ENCODE data around the gene MILR1. TPM values are rescaled to one million over a fixed set of nuclear protein-coding genes. Genes with fewer than 3 reads are reported as not detected.

Gene MILR1
- total and polyA plus RNA-seq, 2 donors (not counting 3 experiments of a cell fraction or from before 2014, with no cell fraction given), result 1.2 to 17.8 TPM

GRCh38 chr17:64411999-64412771 is 36.7 kb upstream of the MILR1 start:
- Histone ChIP-seq H3K9me1 (replicated peaks; ENCODE audit: control insufficient read depth, extremely low read depth, insufficient read depth, low read length) (no peaks in the 10 kb centered on the region), H3K79me2 (ENCODE audit: control insufficient read depth, insufficient read depth, low read length) (no peaks in the 10 kb centered on the region), H3K4me3 (replicated peaks in 1 of 3; ENCODE audit: insufficient read depth in 1 of 3, low read depth in 1 of 3, low read length in 3 of 3) (no peak overlapping the region), H3K36me3 (ENCODE audit: control insufficient read depth in 2 of 2, extremely low read depth in 1 of 2, insufficient read depth in 2 of 2, low read length in 2 of 2) (no peaks in the 10 kb centered on the region), H4K20me1 (replicated peaks; ENCODE audit: control insufficient read depth, extremely low read depth, insufficient read depth, low read length) (no peaks in the 10 kb centered on the region), H3K27me3 (ENCODE audit: control insufficient read depth in 2 of 2, insufficient read depth in 2 of 2, low read length in 2 of 2) (no peaks in the 10 kb centered on the region), H3K9me3 (replicated peaks; ENCODE audit: control insufficient read depth, insufficient read depth, low read length) (no peaks in the 10 kb centered on the region), H2AFZ (ENCODE audit: low read depth, low read length) (no peak overlapping the region), H3K4me2 (ENCODE audit: insufficient read depth, low read length) (peak overlapping the region; percentile 6), H3K9ac (replicated peaks; ENCODE audit: extremely low read depth, insufficient read depth, low read length) (peak overlapping the region; percentile 66), H3K4me1 (ENCODE audit: control insufficient read depth, extremely low read depth, insufficient read depth, low read length) (peaks cover 45% of the 10 kb centered on the region), H3K27ac (ENCODE audit: insufficient read depth, low read depth, low read length) (peak overlapping the region; percentile 86)
- POLR2A ChIA-PET, result interaction anchor here (0.6 to 2.3 kb wide), 9 partner anchors 21 to 267 kb away, joined by 3 to 17 read pairs (median 4); partner anchors contain the start of gene PECAM1
- TF ChIP-seq MYC (IDR thresholded peaks at IDR 0.05; ENCODE audit: low read depth, low read length) (no peak), CTCF (IDR thresholded peaks at IDR 0.05; ENCODE audit: extremely low read depth in 1 of 2, insufficient read depth in 1 of 2, low read depth in 1 of 2, low read length in 2 of 2) (no peak), POLR2AphosphoS5 (IDR thresholded peaks at IDR 0.05; ENCODE audit: insufficient read depth, low read depth, low read length) (peak; percentile 90), JUN (IDR thresholded peaks at IDR 0.05; ENCODE audit: borderline replicate concordance, insufficient read depth, insufficient read length, low read depth) (peak; percentile 72), FOS (IDR thresholded peaks at IDR 0.05; ENCODE audit: borderline replicate concordance, insufficient read depth, low read length) (peak; percentile 75), EZH2 (IDR thresholded peaks at IDR 0.05; ENCODE audit: borderline replicate concordance, low read depth, low read length, severe bottlenecking) (no peak), GATA2 (IDR thresholded peaks at IDR 0.05; ENCODE audit: insufficient read depth, insufficient read length, low read depth, low read length) (peak; percentile 59), POLR2A (IDR thresholded peaks at IDR 0.05; ENCODE audit: low read depth, low read length) (peak; percentile 52), MAX (IDR thresholded peaks at IDR 0.05; ENCODE audit: insufficient read depth, insufficient read length) (peak; percentile 19)
- CTCF ChIA-PET, result interaction anchor here (0.6 to 2.3 kb wide), 25 partner anchors 8 to 279 kb away, joined by 3 to 12 read pairs (median 5); partner anchors contain the start of gene PECAM1
- BruUV-seq (replicated peaks), result TSS peak; percentile 84
- intact Hi-C loops (cut with micrococcal nuclease) (loop anchor here (1.0 to 5.0 kb wide), 8 partner anchors 22 to 395 kb away; partner anchors contain the start of gene PECAM1), dilution Hi-C loops (cut with MboI; ENCODE audit: extremely low pct_ligation_motif_present, low sequenced_read_pairs) (no loop called here)
- DNase-seq (ENCODE audit: low read depth, low spot score) (peak; percentile 99), FAIRE-seq (no peak)

All from endothelial cell of umbilical vein (primary cell).